GM12878 (cell line): ENCODE measurements around the gene TMC6. TPM values are rescaled to one million over a fixed set of nuclear protein-coding genes. Genes with fewer than 3 reads are reported as not detected.

Experiments
- CHD4 ChIP-seq: fragments of 200-600 bp; sonication (generic); IDR thresholded peaks from 2 replicates; pipeline ENCODE4 v1.6.1; 2016; ENCODE audit warnings: mild to moderate bottlenecking
- HDAC6 ChIP-seq: fragments of 200-600 bp; sonication (generic); IDR thresholded peaks from one replicate; pipeline ENCODE4 v1.8.0; 2017; ENCODE audit warnings: antibody characterized with exemption; ENCODE audit not compliant: unreplicated experiment
- IRF4 ChIP-seq: IDR thresholded peaks from 2 replicates; pipeline ENCODE4 v1.6.1; 2011; ENCODE audit warnings: low read depth, low read length
- IRF5 ChIP-seq: fragments of 450-650 bp; IDR thresholded peaks from 2 replicates; pipeline ENCODE4 v1.6.1; 2017; ENCODE audit warnings: borderline replicate concordance
- MAX ChIP-seq: IDR thresholded peaks from 2 replicates; pipeline ENCODE4 v1.6.1; 2012; ENCODE audit warnings: low read depth, low read length, improper control_type of control experiment
- NR2F1 ChIP-seq: fragments of 450-650 bp; conservative IDR thresholded peaks from 2 replicates; pipeline ENCODE4 v1.6.1; 2017; ENCODE audit warnings: mild to moderate bottlenecking
- PKNOX1 ChIP-seq: fragments of 450-650 bp; IDR thresholded peaks from 2 replicates; pipeline ENCODE4 v1.6.1; 2016; ENCODE audit warnings: mild to moderate bottlenecking
- PML ChIP-seq: IDR thresholded peaks from 2 replicates; pipeline ENCODE4 v1.6.1; 2012; ENCODE audit warnings: low read length, inconsistent platforms
- POLR2AphosphoS5 ChIP-seq: IDR thresholded peaks from 2 replicates; pipeline ENCODE4 v1.6.1; 2011; ENCODE audit warnings: mild to moderate bottlenecking, low read length, inconsistent platforms
- RBBP5 ChIP-seq: fragments of 200-600 bp; sonication (generic); conservative IDR thresholded peaks from 2 replicates; pipeline ENCODE4 v1.6.1; 2016
- RELA ChIP-seq: fragments of 450-650 bp; IDR thresholded peaks from 2 replicates; pipeline ENCODE4 v1.8.0; 2014; ENCODE audit warnings: borderline replicate concordance; ENCODE audit not compliant: partially characterized antibody
- RELB ChIP-seq: fragments of 450-650 bp; IDR thresholded peaks from 2 replicates; pipeline ENCODE4 v1.6.1; 2017; ENCODE audit warnings: low read depth, mild to moderate bottlenecking, moderate library complexity
- SUPT20H ChIP-seq: IDR thresholded peaks from 2 replicates; pipeline ENCODE4 v1.6.1; 2011; ENCODE audit warnings: low read depth, mild to moderate bottlenecking, low read length, moderate library complexity, borderline replicate concordance; ENCODE audit not compliant: control insufficient read depth
- TCF12 ChIP-seq: IDR thresholded peaks from 2 replicates; pipeline ENCODE4 v1.6.1; 2011; ENCODE audit warnings: low read depth, mild to moderate bottlenecking, low read length
- ZNF24 ChIP-seq: fragments of 450-650 bp; IDR thresholded peaks from 2 replicates; pipeline ENCODE4 v1.6.1; 2017; ENCODE audit warnings: antibody characterized with exemption, mild to moderate bottlenecking
- ZNF592 ChIP-seq: fragments of 450-650 bp; IDR thresholded peaks from 2 replicates; pipeline ENCODE4 v1.6.1; 2017; ENCODE audit warnings: mild to moderate bottlenecking, moderate library complexity
- ZNF687 ChIP-seq: fragments of 450-650 bp; IDR thresholded peaks from 2 replicates; pipeline ENCODE4 v1.6.1; 2017; ENCODE audit warnings: mild to moderate bottlenecking, moderate library complexity
- polyA plus RNA-seq, 11 experiments: library from polyadenylated mRNA; depleted of rRNA in 4 of 11; unstranded in 6 of 11; stranded (reverse) in 5 of 11; fragments of >200 nt; fragmentation: Nextera tagmentation in 4 of 11; fragmentation: Illumina TruSeq in 1 of 11; extraction: Ambion mirVana in 4 of 11; extraction: Trizol in 1 of 11; gene quantifications; 1 replicate in 1 of 11; 2 replicates in 10 of 11; pipeline versions ENCODE4 v1.2.1 to v1.2.3, GENCODE V29; 2011 to 2016; ENCODE audit warnings: inconsistent platforms in 2 of 11, missing spikeins in 2 of 11, low read depth in 1 of 11
- total RNA-seq, 4 experiments: library from RNA; depleted of rRNA in 3 of 4; stranded (reverse); fragments of >200 nt in 3 of 4; fragmentation: Illumina TruSeq in 1 of 4; extraction: Trizol in 1 of 4; gene quantifications; 2 replicates each; pipeline versions ENCODE4 v1.2.1 to v1.2.3, GENCODE V29; 2013 to 2021

The TMC6 gene
- total and polyA plus RNA-seq, 10 of the 15 experiments (the other 5 are each of a cell fraction or from before 2014, with no cell fraction given) = 1.9 to 232 (median 60.6) TPM

- TF ChIP-seq IRF5 = no peak
- no peak for TF ChIP-seq IRF4
- no peak for TF ChIP-seq SUPT20H
- 0 out of 2 replicates have a peak, but pooled peaks have one; percentile 8 for TF ChIP-seq ZNF687
- TF ChIP-seq TCF12 = no peak
- peak; percentile 5 for TF ChIP-seq RELA
- TF ChIP-seq PKNOX1 = no peak
- no peak for TF ChIP-seq HDAC6
- TF ChIP-seq PML = no peak
- no peak for TF ChIP-seq NR2F1
- TF ChIP-seq RELB = no peak
- TF ChIP-seq MAX = no peak
- peak; percentile 99 for TF ChIP-seq CHD4
- no peak for TF ChIP-seq POLR2AphosphoS5
- no peak for TF ChIP-seq RBBP5
- no peak for TF ChIP-seq ZNF592
- no peak for TF ChIP-seq ZNF24
Measured at GRCh38 chr17:78137392-78138203, 9.0 kb upstream of the TMC6 start (continued).
